Aorta (tissue), 5 donors: Measurements from ENCODE around the gene GNG5. TPM values are rescaled to one million over a fixed set of nuclear protein-coding genes. Genes with fewer than 3 reads are reported as not detected.

Experiments
- ATAC-seq: fragments of 200-7000 bp; cut with Tn5 transposase; one replicate; pipeline ENCODE4 v1.9.1; 2022; ENCODE audit warnings: moderate library complexity; ENCODE audit not compliant: low FRiP score
- DNase-seq, 2 donors: peaks; one replicate each; pipeline ENCODE4 v3.0.0-alpha.2; 2020
- H3K27ac ChIP-seq, 2 donors: one replicate each; pipeline ENCODE4 v1.5.1; 2013; ENCODE audit warnings: low read length in 2 of 2, mild to moderate bottlenecking in 2 of 2, moderate library complexity in 2 of 2, control low read depth in 1 of 2, inconsistent platforms in 1 of 2, low read depth in 1 of 2
- H3K27me3 ChIP-seq, 2 donors: one replicate each; pipeline ENCODE4 v1.6.1; 2013; ENCODE audit warnings: control low read depth in 1 of 2, low read length in 1 of 2, mild to moderate bottlenecking in 1 of 2, moderate library complexity in 1 of 2; ENCODE audit not compliant: insufficient read depth in 2 of 2, control insufficient read depth in 1 of 2
- H3K36me3 ChIP-seq, 2 donors: one replicate each; pipeline ENCODE4 v1.6.1; 2013; ENCODE audit warnings: control low read depth in 1 of 2, low read length in 1 of 2, mild to moderate bottlenecking in 1 of 2; ENCODE audit not compliant: insufficient read depth in 2 of 2, control insufficient read depth in 1 of 2
- H3K4me1 ChIP-seq, 2 donors: one replicate each; pipeline ENCODE4 v1.6.1; 2013; ENCODE audit warnings: low read length in 2 of 2, control low read depth in 1 of 2, mild to moderate bottlenecking in 1 of 2, moderate library complexity in 1 of 2; ENCODE audit not compliant: insufficient read depth in 2 of 2, control insufficient read depth in 1 of 2
- H3K4me3 ChIP-seq, 2 donors: one replicate each; pipeline ENCODE4 v1.5.1; 2013; ENCODE audit warnings: low read length in 2 of 2, control low read depth in 1 of 2, mild to moderate bottlenecking in 1 of 2
- H3K9me3 ChIP-seq: one replicate; pipeline ENCODE4 v1.6.1; 2013; ENCODE audit warnings: mild to moderate bottlenecking, low read length; ENCODE audit not compliant: control insufficient read depth
- WGBS, 2 donors: extraction: QIAGEN DNeasy Blood & Tissue Kit; methylation state at CpG; one replicate each; pipeline ENCODE4 v1.1.7; 2013; 5-methylcytosine and 5-hydroxymethylcytosine counted together
- intact Hi-C, 2 donors: fragments of 100-400 bp; cut with DNase I; formaldehyde crosslinking; loops; one replicate each; pipeline versions ENCODE4 v1.14.2 to v1.15.0; 2022
- polyA plus RNA-seq, 2 donors: library from polyadenylated mRNA; stranded (reverse); fragments of 200-250 nt; gene quantifications; one replicate each; pipeline ENCODE4 v1.2.3, GENCODE V29; 2013
- total RNA-seq, 2 donors: library from RNA; stranded (reverse); fragmentation: NEBNext Ultra II Directional; extraction: Animal tissue kit (Norgen Biotek cat#: 25700); gene quantifications; one replicate each; pipeline ENCODE4 v1.2.1, GENCODE V29; 2021
- donor health status: healthy with polysubstance abuse.
- donor health status: Bipolar disorder and iron deficiency.
- donor health status: DM: no; HTN: no; CAD: no.
- donor health status: DM: no; HTN: no; CAD: no.
- donor health status: DM: yes; HTN: yes; CAD: no.

Gene GNG5
- total and polyA plus RNA-seq, 4 donors, result 56.7 to 156 (median 81.6) TPM

DNA sequence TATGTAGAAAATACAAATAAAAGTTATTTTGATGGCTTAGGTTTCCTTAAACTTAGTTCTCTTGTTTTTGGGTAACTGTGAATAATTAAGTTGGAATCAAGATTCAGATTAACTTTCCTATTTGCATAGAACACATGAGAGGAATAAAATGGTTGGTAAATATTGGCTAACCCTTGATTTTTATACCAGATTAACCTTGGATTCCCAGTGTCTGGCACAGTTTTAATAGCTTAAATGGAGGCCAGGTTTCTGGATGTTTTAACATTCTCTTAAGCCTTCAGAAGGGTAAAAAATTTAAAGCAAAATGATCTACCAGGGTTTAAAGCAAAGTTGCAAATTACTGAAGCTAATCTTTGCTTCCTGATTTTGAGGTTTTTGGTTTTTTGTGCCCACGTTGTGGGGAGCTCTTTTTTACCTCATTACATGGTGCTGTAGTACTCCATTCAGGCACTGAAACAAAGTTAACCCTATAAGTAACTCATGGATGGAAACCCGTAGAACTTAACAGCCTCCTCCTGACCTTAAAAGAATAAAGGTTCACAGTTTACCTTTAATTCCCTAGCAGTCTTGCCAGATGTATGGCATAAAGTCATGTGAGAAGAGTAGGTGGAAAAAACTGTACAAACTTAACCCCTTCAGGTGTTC lies 8.6 kb downstream of the GNG5 start:
- H3K4me3 ChIP-seq, result no peak overlapping the region
- WGBS, 2 donors, result 44 to 45% methylated on average over 2 of the region's 2 CpGs
- DNase-seq (no peak), ATAC-seq (no peak)
- no peak overlapping the region for H3K27ac ChIP-seq
- no peaks in the 10 kb centered on the region for H3K9me3 ChIP-seq
- no peaks in the 10 kb centered on the region for H3K4me1 ChIP-seq
- intact Hi-C loops, result no loop called here
- peaks cover 2 to 9% of the 10 kb centered on the region in 2 donors for H3K36me3 ChIP-seq
- H3K27me3 ChIP-seq, result no peaks in the 10 kb centered on the region

DNA sequence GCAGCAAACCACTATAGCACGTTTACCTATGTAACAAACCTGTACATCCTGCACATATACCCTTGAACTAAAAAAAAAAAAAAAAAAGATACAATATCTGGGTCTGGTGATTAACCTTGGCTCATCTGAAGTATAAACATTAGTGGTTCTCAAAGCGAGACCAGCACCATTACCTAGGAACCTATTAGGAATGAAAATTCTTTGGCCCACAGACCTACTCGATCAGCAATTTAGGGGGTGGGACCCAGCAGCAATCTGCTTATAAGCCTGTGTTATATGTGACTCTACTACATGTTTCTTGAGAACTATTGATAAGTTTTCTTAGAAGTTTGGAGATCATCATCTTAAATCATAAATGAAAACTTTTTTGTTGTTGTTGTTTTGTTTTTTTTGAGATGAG lies 9.9 kb downstream of the GNG5 start:
- WGBS, 2 donors, result 79 to 94% methylated on average over 3 of the region's 3 CpGs
- H3K4me1 ChIP-seq, result no peaks in the 10 kb centered on the region
- DNase-seq (no peak), ATAC-seq (no peak)
- H3K27me3 ChIP-seq, result no peaks in the 10 kb centered on the region
- H3K27ac ChIP-seq, result no peak overlapping the region
- H3K9me3 ChIP-seq, result no peaks in the 10 kb centered on the region
- peaks cover 2 to 15% of the 10 kb centered on the region in 2 donors for H3K36me3 ChIP-seq
- H3K4me3 ChIP-seq, result no peak overlapping the region
- intact Hi-C loops, result no loop called here

DNA sequence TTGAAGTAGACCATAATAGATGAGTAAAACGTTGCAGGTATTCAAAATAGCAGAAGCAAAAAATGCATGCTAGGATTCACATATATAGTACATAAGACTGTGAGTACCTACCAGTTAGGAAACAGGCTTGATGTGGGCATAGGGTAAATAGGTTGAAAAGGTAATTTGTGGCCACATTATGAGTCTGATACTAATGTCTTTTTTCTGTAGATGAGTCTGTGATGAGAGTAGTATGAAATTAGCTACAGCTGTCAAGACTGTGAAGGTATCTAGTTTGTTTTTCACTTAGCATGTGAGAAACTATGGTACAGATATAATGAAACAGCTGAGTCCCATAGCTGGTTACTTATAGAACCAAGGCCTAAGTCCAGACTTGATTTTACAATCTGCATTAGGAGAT lies 12.6 kb downstream of the GNG5 start:
- no peak overlapping the region for H3K4me3 ChIP-seq
- intact Hi-C loops, result no loop called here
- H3K36me3 ChIP-seq, result peaks cover 6 to 15% of the 10 kb centered on the region in 2 donors
- ATAC-seq (no peak), DNase-seq (no peak)
- WGBS, 2 donors, result 61 to 72% methylated on average over 1 of the region's 1 CpG
- no peaks in the 10 kb centered on the region for H3K27me3 ChIP-seq
- no peak overlapping the region for H3K27ac ChIP-seq
- no peaks in the 10 kb centered on the region for H3K4me1 ChIP-seq
- H3K9me3 ChIP-seq, result no peaks in the 10 kb centered on the region

DNA sequence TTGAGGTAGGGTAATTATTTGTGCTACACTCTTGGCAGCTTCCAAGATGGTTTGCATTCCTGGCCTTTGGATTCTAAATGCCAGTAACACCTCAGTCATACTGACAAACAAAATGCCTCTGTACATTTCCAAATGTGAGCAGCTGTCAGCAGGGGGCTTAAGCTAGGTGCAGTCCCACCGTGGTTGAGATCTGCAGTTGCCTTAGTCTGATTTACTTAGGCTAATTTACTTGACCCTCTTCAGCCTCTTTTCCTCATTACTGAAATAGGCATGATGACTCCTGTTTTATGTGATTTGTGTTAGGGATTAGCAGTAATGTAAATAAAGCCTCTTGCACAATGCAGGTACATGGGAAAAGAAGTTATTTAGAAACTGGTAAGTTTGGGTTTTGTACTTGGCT lies 13.7 kb downstream of the GNG5 start:
- ATAC-seq, result no peak
- no peak overlapping the region for H3K27ac ChIP-seq
- DNase-seq, result no peak
- no peaks in the 10 kb centered on the region for H3K9me3 ChIP-seq
- H3K4me1 ChIP-seq, result no peaks in the 10 kb centered on the region
- intact Hi-C loops, result no loop called here
- no peak overlapping the region for H3K4me3 ChIP-seq
- H3K36me3 ChIP-seq, result peaks cover 4 to 15% of the 10 kb centered on the region in 2 donors
- WGBS, 2 donors, result 75 to 87% methylated on average over 1 of the region's 1 CpG
- no peaks in the 10 kb centered on the region for H3K27me3 ChIP-seq

DNA sequence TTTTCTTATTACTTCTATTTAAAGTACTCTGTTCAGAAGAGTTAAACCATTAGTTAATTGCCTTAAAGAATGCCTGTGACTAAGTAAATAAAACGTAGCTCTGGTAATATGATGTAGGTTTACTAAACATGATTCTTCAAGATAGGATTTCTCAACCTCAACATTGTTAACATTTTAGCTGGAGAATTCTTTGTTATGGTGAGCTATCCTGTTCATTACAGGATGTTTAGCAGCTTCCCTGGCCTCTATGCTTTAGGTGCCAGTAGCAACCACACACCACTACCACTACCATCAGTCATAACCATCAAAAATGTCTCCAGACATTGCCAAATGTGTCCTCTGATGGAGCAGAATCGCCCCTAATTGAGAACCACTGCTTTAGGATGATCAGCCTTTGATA lies 16.6 kb downstream of the GNG5 start:
- Histone ChIP-seq H3K4me3 (no peak overlapping the region), H3K9me3 (no peaks in the 10 kb centered on the region), H3K27ac (no peak overlapping the region), H3K4me1 (no peaks in the 10 kb centered on the region), H3K36me3 (peaks cover 4 to 11% of the 10 kb centered on the region in 2 donors), H3K27me3 (no peaks in the 10 kb centered on the region)
- 86 to 95% methylated on average over 2 of the region's 2 CpGs for WGBS, 2 donors
- intact Hi-C loops, result no loop called here
- no peak for ATAC-seq
- DNase-seq, result no peak

DNA sequence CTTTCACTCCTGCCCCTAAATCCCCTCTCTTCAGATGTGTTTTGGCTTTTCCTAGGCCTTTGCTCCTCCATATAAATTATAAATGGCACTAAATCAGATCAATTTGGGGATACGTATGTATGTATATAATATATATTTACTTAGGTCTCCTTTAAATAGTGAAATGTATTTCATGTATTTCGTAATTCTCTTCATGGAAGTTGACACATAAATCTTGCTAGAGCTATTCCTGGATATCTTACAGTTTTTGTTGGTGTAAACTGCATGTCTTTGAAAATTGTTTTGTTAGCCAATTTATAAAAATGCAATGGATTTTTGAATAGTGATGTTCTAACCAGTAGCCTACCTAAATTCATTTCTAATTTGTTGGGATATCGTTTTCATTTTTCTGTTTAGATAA lies 18.3 kb downstream of the GNG5 start:
- peaks cover 4 to 11% of the 10 kb centered on the region in 2 donors for H3K36me3 ChIP-seq

DNA sequence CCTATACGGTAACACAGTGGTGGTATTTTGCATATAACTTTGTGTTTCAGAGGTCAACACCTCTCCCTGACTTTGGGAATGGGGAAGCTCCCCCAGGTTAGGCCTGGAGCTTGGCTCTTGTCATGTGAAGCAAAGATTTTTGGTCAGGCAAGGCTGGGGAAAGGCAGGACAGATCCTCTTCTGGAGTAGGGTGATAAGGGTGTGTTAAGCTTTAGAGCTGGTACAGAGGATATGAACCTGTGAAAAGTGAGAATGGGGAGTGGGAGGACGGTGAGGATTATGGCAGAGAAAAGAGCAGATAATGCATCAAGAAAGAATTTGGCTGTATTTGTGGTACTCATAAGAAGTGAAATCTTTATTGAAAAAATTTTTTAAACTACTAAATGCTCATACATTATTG lies 25.1 kb downstream of the GNG5 start:
- Histone ChIP-seq H3K27ac (no peak overlapping the region), H3K36me3 (peaks cover 0 to 2% of the 10 kb centered on the region in 2 donors), H3K9me3 (no peaks in the 10 kb centered on the region), H3K27me3 (no peaks in the 10 kb centered on the region), H3K4me3 (no peak overlapping the region), H3K4me1 (peaks cover 0 to 2% of the 10 kb centered on the region in 2 donors)
- 91 to 94% methylated on average over 2 of the region's 2 CpGs for WGBS, 2 donors
- intact Hi-C loops, result no loop called here
- ATAC-seq (no peak), DNase-seq (no peak)

More for the DNA sequence above, 18.3 kb downstream of the GNG5 start:
- Histone ChIP-seq H3K9me3 (no peaks in the 10 kb centered on the region), H3K27me3 (no peaks in the 10 kb centered on the region), H3K4me1 (peaks cover 0 to 2% of the 10 kb centered on the region in 2 donors), H3K4me3 (no peak overlapping the region), H3K27ac (no peak overlapping the region)
- DNase-seq (no peak), ATAC-seq (no peak)
- 59 to 73% methylated on average over 3 of the region's 3 CpGs for WGBS, 2 donors
- intact Hi-C loops, result no loop called here

DNA sequence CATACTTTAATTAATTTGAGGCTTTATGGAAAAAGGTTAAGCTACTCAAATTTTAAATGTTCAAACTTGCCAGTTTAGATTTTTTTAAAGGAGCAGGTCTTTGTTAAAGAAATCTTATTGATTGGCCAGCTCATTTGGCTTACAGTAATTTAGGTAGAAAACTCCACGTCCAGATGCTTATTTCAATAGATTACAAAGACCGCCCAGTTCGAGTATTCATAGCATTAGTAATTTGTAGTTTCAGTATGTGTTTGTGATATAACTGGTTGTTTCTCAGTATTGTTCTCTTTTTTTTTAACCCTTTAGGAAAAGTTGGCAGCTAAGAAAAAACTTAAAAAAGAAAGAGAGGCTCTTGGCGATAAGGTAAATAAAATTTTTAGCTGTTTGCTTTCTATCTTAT lies 25.7 kb downstream of the GNG5 start:
- 89 to 90% methylated on average over 4 of the region's 4 CpGs for WGBS, 2 donors
- H3K4me1 ChIP-seq, result peaks cover 0 to 2% of the 10 kb centered on the region in 2 donors
- DNase-seq, result no peak
- H3K4me3 ChIP-seq, result no peak overlapping the region
- no peaks in the 10 kb centered on the region for H3K27me3 ChIP-seq
- ATAC-seq, result no peak
- H3K9me3 ChIP-seq, result no peaks in the 10 kb centered on the region
- intact Hi-C loops, result no loop called here
- H3K27ac ChIP-seq, result no peak overlapping the region
- peaks cover 0 to 2% of the 10 kb centered on the region in 2 donors for H3K36me3 ChIP-seq

DNA sequence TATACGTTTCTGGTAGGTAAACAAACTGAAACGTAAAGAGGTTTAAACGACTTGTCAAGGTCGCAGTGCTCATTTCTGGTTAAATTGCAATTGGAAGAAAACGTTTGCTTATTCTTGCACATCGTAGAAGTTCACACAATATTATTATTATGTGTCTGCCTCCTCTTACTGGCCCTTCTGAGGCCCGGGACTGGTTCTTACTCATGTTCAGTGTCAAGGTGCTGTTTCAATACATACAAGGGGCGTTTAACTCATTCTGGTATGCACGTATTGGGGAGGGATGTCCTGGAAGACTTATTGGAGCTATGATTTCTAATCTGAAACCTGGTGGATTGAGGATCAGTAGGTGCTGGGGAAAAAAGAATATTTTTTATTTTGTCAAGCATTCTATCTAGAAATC lies 26.4 kb downstream of the GNG5 start:
- H3K4me1 ChIP-seq, result peaks cover 0 to 2% of the 10 kb centered on the region in 2 donors
- DNase-seq (no peak), ATAC-seq (no peak)
- H3K27me3 ChIP-seq, result no peaks in the 10 kb centered on the region
- H3K27ac ChIP-seq, result no peak overlapping the region
- peaks cover 0 to 2% of the 10 kb centered on the region in 2 donors for H3K36me3 ChIP-seq
- H3K9me3 ChIP-seq, result no peaks in the 10 kb centered on the region
- 2 to 3% methylated on average over 9 of the region's 9 CpGs for WGBS, 2 donors
- peak overlapping the region; percentile 67 to 90 for H3K4me3 ChIP-seq
- intact Hi-C loops, result loop anchor here in 1 of 2 donors (2.0 to 10.0 kb wide), 2 partner anchors 25 to 125 kb away; no protein-coding TSS in a partner anchor
